GM20000 (cell line): ENCODE data around the gene NSF.

Source experiments
- DNase-seq: peaks from one replicate; pipeline ENCODE4 v3.0.0; 2012; ENCODE audit warnings: low spot score
- CTCF ChIP-seq: IDR thresholded peaks from 2 replicates; pipeline ENCODE4 v1.5.1; 2012; ENCODE audit warnings: mild to moderate bottlenecking, control low read depth; ENCODE audit errors: extremely low read depth, missing control alignments

NSF gene

GRCh38 chr17:46739982-46740381 is 149.5 kb downstream of the NSF start:
- no peak for DNase-seq
- no peak for TF ChIP-seq CTCF

GRCh38 chr17:46741122-46741730 is 150.8 kb downstream of the NSF start:
- no peak for DNase-seq
- no peak for TF ChIP-seq CTCF

GRCh38 chr17:46742565-46743270 is 152.2 kb downstream of the NSF start:
- DNase-seq, result no peak
- no peak for TF ChIP-seq CTCF

- TF ChIP-seq CTCF, result no peak
- DNase-seq, result no peak
These were observed 154.0 kb downstream of the NSF start for GRCh38 chr17:46744441-46744840.

GRCh38 chr17:46745376-46745775 is 154.9 kb downstream of the NSF start:
- no peak for TF ChIP-seq CTCF
- no peak for DNase-seq

- DNase-seq, result no peak
- no peak for TF ChIP-seq CTCF
These were observed 161.0 kb downstream of the NSF start for GRCh38 chr17:46751425-46751824.

GRCh38 chr17:46753776-46754175 is 163.3 kb downstream of the NSF start:
- TF ChIP-seq CTCF, result no peak
- DNase-seq, result no peak
